Vagina (tissue), 2 donors: ENCODE data around the gene PANK4.

Experiments
- CTCF ChIP-seq, 3 experiments: fragments of 450-650 bp in 2 of 3; fragments of 200-600 bp in 1 of 3; sonication (generic) in 1 of 3; IDR thresholded peaks; one replicate each; pipeline ENCODE4 v1.5.1; 2017 to 2019; ENCODE audit warnings: antibody characterized with exemption in 3 of 3, mild to moderate bottlenecking in 2 of 3, moderate library complexity in 2 of 3
- POLR2A ChIP-seq, 2 donors: fragments of 450-650 bp; IDR thresholded peaks; one replicate each; pipeline ENCODE4 v1.6.1; 2017; ENCODE audit warnings: antibody characterized with exemption in 2 of 2, mild to moderate bottlenecking in 2 of 2, moderate library complexity in 2 of 2
- POLR2AphosphoS5 ChIP-seq, 2 donors: sonication (generic); formaldehyde crosslinking; IDR thresholded peaks; one replicate each; pipeline ENCODE4 v1.9.0; 2017; ENCODE audit warnings: antibody characterized with exemption in 2 of 2, mild to moderate bottlenecking in 2 of 2, low read depth in 1 of 2; ENCODE audit not compliant: insufficient read depth in 1 of 2

- TF ChIP-seq CTCF (IDR thresholded peaks at IDR 0.05) (no peak), POLR2AphosphoS5 (IDR thresholded peaks at IDR 0.05; ENCODE audit: insufficient read depth in 1 of 2, low read depth in 1 of 2) (no peak), POLR2A (IDR thresholded peaks at IDR 0.05) (no peak)
Observed at GRCh38 chr1:2564006-2564814, 37.8 kb upstream of the PANK4 start.
